Measurements from ENCODE around the gene RAMP3.

The RAMP3 gene

GRCh38 chr7:45129906-45130305, 27.7 kb upstream of the RAMP3 start:
- Histone ChIP-seq H3K27ac (no peak overlapping the region), H3K79me2 (ENCODE audit: insufficient read depth, low read depth) (no peaks in the 10 kb centered on the region), H4K20me1 (ENCODE audit: insufficient read depth) (no peaks in the 10 kb centered on the region), H2AFZ (ENCODE audit: low read depth) (no peak overlapping the region), H3K27me3 (ENCODE audit: insufficient read depth, low read depth) (no peaks in the 10 kb centered on the region), H3K4me1 (ENCODE audit: low read depth, poor library complexity, severe bottlenecking) (no peaks in the 10 kb centered on the region), H3K9ac (no peak overlapping the region), H3K4me2 (no peak overlapping the region), H3K36me3 (ENCODE audit: insufficient read depth) (no peaks in the 10 kb centered on the region), H3K4me3 (IDR thresholded peaks at IDR 0.05; ENCODE audit: insufficient read depth, low read depth, low read length) (no peak overlapping the region)
- no peak for TF ChIP-seq CTCF (conservative IDR thresholded peaks at IDR 0.05; ENCODE audit: low read depth, low read length)

GRCh38 chr7:45130910-45131309, 26.7 kb upstream of the RAMP3 start:
- Histone ChIP-seq H2AFZ (ENCODE audit: low read depth) (no peak overlapping the region), H3K27me3 (ENCODE audit: insufficient read depth, low read depth) (no peaks in the 10 kb centered on the region), H3K79me2 (ENCODE audit: insufficient read depth, low read depth) (no peaks in the 10 kb centered on the region), H3K4me2 (no peak overlapping the region), H3K36me3 (ENCODE audit: insufficient read depth) (no peaks in the 10 kb centered on the region), H3K9ac (no peak overlapping the region), H3K4me3 (IDR thresholded peaks at IDR 0.05; ENCODE audit: insufficient read depth, low read depth, low read length) (no peak overlapping the region), H4K20me1 (ENCODE audit: insufficient read depth) (no peaks in the 10 kb centered on the region), H3K4me1 (ENCODE audit: low read depth, poor library complexity, severe bottlenecking) (peaks cover 3% of the 10 kb centered on the region), H3K27ac (no peak overlapping the region)
- no peak for TF ChIP-seq CTCF (conservative IDR thresholded peaks at IDR 0.05; ENCODE audit: low read depth, low read length)

- Histone ChIP-seq H3K4me1 (ENCODE audit: low read depth, poor library complexity, severe bottlenecking) (peaks cover 5% of the 10 kb centered on the region), H3K27me3 (ENCODE audit: insufficient read depth, low read depth) (no peaks in the 10 kb centered on the region), H2AFZ (ENCODE audit: low read depth) (no peak overlapping the region), H3K4me2 (no peak overlapping the region), H3K4me3 (IDR thresholded peaks at IDR 0.05; ENCODE audit: insufficient read depth, low read depth, low read length) (no peak overlapping the region), H3K27ac (no peak overlapping the region), H3K79me2 (ENCODE audit: insufficient read depth, low read depth) (no peaks in the 10 kb centered on the region), H3K36me3 (ENCODE audit: insufficient read depth) (no peaks in the 10 kb centered on the region), H4K20me1 (ENCODE audit: insufficient read depth) (no peaks in the 10 kb centered on the region), H3K9ac (no peak overlapping the region)
- no peak for TF ChIP-seq CTCF (conservative IDR thresholded peaks at IDR 0.05; ENCODE audit: low read depth, low read length)
Measured at GRCh38 chr7:45131891-45132290, 25.7 kb upstream of the RAMP3 start.

- Histone ChIP-seq H3K27ac (no peak overlapping the region), H3K27me3 (ENCODE audit: insufficient read depth, low read depth) (no peaks in the 10 kb centered on the region), H3K79me2 (ENCODE audit: insufficient read depth, low read depth) (no peaks in the 10 kb centered on the region), H3K4me2 (no peak overlapping the region), H3K4me3 (IDR thresholded peaks at IDR 0.05; ENCODE audit: insufficient read depth, low read depth, low read length) (no peak overlapping the region), H3K9ac (no peak overlapping the region), H3K36me3 (ENCODE audit: insufficient read depth) (no peaks in the 10 kb centered on the region), H4K20me1 (ENCODE audit: insufficient read depth) (no peaks in the 10 kb centered on the region), H3K4me1 (ENCODE audit: low read depth, poor library complexity, severe bottlenecking) (peaks cover 5% of the 10 kb centered on the region), H2AFZ (ENCODE audit: low read depth) (no peak overlapping the region)
- no peak for TF ChIP-seq CTCF (conservative IDR thresholded peaks at IDR 0.05; ENCODE audit: low read depth, low read length)
Measured at GRCh38 chr7:45132708-45133320, 24.8 kb upstream of the RAMP3 start.
